GM10266 (cell line): ENCODE measurements around the gene RNFT2.

Source experiments
- DNase-seq: peaks from one replicate; pipeline ENCODE4 v3.0.0; 2012; ENCODE audit errors: extremely low spot score
- TF ChIP-seq, protein P1 (sequence below): IDR thresholded peaks from 2 replicates; pipeline ENCODE4 v1.5.1; 2012; ENCODE audit warnings: mild to moderate bottlenecking, low read depth; ENCODE audit not compliant: control insufficient read depth, insufficient read depth; ENCODE audit errors: missing control alignments

RNFT2 gene

DNA sequence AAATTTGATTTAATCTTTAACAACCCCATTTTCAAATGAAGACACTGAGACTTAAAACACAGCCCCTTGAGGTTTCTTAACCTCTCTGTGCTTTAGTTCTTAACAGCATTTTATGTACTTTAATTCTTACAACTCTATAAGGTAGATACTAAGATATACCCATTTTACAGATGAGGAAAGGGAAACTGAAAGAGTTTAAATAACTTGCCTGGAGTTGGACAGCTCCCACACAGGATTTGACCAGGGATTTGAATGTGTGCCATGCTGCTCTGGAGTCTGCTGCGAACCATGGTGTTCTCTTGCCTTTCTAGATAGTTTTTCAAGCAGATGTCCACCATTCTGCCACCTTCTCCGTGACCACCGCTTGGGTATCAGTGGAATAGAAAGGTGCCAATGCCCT, 28.2 kb downstream of the RNFT2 start:
- TF ChIP-seq, protein P1, sequence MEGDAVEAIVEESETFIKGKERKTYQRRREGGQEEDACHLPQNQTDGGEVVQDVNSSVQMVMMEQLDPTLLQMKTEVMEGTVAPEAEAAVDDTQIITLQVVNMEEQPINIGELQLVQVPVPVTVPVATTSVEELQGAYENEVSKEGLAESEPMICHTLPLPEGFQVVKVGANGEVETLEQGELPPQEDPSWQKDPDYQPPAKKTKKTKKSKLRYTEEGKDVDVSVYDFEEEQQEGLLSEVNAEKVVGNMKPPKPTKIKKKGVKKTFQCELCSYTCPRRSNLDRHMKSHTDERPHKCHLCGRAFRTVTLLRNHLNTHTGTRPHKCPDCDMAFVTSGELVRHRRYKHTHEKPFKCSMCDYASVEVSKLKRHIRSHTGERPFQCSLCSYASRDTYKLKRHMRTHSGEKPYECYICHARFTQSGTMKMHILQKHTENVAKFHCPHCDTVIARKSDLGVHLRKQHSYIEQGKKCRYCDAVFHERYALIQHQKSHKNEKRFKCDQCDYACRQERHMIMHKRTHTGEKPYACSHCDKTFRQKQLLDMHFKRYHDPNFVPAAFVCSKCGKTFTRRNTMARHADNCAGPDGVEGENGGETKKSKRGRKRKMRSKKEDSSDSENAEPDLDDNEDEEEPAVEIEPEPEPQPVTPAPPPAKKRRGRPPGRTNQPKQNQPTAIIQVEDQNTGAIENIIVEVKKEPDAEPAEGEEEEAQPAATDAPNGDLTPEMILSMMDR: no peak

DNA sequence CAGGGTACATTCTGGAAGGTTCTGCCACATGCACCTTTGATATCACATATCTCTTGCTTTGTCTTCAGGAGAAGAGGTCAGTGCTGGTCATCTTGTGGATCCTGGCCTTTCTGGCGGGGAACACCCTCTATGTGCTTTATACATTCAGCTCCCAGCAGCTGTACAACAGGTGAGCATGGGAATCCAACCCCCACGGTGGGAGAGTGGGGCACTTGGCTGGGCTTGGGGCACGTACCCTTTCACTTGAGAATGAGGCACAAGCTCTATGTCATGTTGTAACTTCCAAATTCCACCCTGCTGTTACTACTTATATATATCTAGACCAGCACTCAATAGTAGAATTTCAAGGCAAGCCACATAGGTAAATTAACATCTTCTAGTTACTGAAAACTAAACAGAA, 28.6 kb downstream of the RNFT2 start:
- TF ChIP-seq, protein P1: no peak
- no peak for DNase-seq

More for the DNA sequence above, 28.2 kb downstream of the RNFT2 start:
- no peak for DNase-seq

DNA sequence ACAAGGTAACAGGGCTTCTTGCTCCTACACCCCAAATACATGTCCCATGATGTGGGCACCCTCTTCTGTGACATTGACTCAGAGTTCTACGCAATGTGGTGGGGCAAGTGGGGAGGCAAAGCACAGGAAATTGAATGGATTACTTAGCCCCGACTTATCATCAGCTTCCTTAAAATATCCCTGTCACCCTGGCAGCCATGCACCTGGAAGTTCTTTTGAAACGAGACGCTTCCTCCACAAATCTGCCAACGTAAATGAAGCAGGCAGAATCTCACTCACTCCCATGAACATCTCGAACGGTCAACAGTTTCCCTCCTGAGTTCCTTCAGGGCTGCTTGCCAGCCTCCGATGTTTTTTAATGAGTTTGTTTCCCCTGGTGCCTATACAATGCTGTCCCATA, 33.5 kb downstream of the RNFT2 start:
- DNase-seq: no peak
- TF ChIP-seq, protein P1: no peak

DNA sequence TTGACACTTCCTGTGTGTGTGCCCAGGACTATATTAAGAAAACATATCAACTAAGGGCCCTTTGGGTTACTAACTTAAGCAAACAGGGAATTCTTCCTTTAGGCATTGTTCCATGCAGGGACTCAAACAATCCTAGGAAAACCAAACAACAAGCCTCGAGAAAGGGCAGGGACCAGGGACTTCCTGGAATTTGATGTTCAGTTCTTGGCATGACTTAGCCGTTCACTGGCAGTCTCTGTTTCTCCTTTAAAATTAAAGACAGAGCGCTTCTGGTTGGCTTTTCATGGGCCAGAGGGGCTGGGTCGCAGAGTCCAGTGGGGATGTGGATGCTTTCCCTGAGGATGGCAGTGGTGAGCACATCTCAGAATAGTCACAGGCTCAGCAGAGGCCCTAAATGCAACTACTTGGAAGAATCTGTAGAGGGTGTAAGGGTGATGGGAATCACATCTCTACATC, 35.2 kb downstream of the RNFT2 start:
- TF ChIP-seq, protein P1: no peak
- no peak for DNase-seq

DNA sequence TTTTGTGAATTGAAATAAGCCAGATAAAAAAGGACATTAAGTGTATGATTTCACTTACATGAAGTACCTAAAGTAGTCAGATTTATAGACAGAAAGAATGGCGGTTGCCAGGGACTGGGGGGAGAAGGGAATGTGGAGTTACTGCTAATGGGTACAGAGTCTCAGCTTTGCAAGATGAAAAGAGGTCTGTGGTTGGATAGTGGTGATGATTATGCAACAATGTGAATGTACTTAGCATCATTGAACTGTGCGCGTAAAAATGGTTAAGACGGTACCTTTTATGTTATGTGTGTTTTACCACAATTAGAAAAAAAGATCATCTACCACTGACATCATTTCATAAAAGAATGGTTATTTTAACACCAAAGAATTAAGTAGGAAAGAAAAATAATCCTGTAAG, 35.9 kb downstream of the RNFT2 start:
- TF ChIP-seq, protein P1: no peak
- DNase-seq: no peak

DNA sequence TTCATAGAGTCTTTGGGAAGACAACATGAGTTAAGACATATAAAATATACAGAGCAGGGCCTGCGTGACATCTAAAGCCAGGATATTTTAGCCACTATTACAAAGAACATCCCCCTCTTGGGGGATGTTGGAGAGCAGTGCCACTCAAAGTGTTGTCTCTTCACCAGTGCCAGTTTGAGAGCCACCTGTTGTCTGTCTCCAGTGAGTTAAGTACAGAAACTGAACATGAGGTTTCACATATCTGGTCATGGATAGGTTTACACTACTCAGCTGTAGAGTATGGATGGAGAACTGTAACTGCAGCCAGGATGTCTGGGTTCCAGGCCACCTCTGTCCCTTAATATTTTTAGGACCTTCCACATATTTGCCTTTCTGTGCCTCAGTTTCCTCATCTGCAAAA, 39.1 kb downstream of the RNFT2 start:
- no peak for DNase-seq
- TF ChIP-seq, protein P1: no peak

DNA sequence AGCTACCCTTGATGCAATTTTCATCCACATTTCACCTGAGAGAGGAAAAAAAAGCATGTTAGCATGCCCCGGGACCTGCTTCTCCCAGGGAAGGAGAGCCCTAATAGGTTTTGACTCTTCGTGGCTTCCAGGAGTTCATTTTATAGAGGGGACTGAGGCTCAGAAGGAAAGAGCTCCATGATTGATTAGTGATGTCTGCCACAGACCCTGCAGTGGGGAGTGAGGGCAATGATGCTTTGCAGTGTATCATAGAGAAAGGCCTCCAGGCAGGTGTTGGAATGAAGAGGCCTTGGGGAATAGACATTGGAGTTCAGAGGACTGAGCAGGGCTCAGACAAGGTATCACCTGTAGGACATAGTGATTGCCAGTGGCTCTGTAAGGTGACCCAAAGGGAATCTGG, 41.5 kb downstream of the RNFT2 start:
- no peak for DNase-seq
- TF ChIP-seq, protein P1: no peak
